ENCODE results near the gene SMAD5.

SMAD5 gene

GRCh38 chr5:136159457-136159856 is 26.8 kb downstream of the SMAD5 start:
- peak; percentile 32 for DNase-seq

- peak; percentile 12 for DNase-seq
Measured at GRCh38 chr5:136162008-136162407, 29.4 kb downstream of the SMAD5 start.

- no peak for DNase-seq
Measured at GRCh38 chr5:136164226-136164625, 31.6 kb downstream of the SMAD5 start.

- no peak for DNase-seq
Measured at GRCh38 chr5:136166909-136167308, 34.3 kb downstream of the SMAD5 start.

GRCh38 chr5:136169218-136169617 is 36.6 kb downstream of the SMAD5 start:
- no peak for DNase-seq

GRCh38 chr5:136174021-136174659 is 41.5 kb downstream of the SMAD5 start:
- peak; percentile 65 for DNase-seq

GRCh38 chr5:136182618-136183017 is 50.0 kb downstream of the SMAD5 start:
- DNase-seq = no peak

- no peak for DNase-seq
Measured at GRCh38 chr5:136185974-136186665, 53.5 kb downstream of the SMAD5 start.

- no peak for DNase-seq
Measured at GRCh38 chr5:136186796-136187195, 54.2 kb downstream of the SMAD5 start.

- DNase-seq = no peak
Measured at GRCh38 chr5:136188859-136189258, 56.2 kb downstream of the SMAD5 start.

- DNase-seq = no peak
Measured at GRCh38 chr5:136190091-136190720, 57.6 kb downstream of the SMAD5 start.

- no peak for DNase-seq
Measured at GRCh38 chr5:136190904-136191303, 58.3 kb downstream of the SMAD5 start.

- no peak for DNase-seq
Measured at GRCh38 chr5:136191304-136192014, 58.8 kb downstream of the SMAD5 start.

GRCh38 chr5:136192015-136192525 is 59.4 kb downstream of the SMAD5 start:
- DNase-seq = no peak

GRCh38 chr5:136192526-136193321 is 60.1 kb downstream of the SMAD5 start, which contains the start of gene SMIM32:
SMIM32 (minus strand) TSS chr5:136193162; CDS start chr5:136192524, 638 bp downstream.
- DNase-seq = peak; percentile 1

GRCh38 chr5:136193322-136193935 is 60.8 kb downstream of the SMAD5 start:
- no peak for DNase-seq

- no peak for DNase-seq
Measured at GRCh38 chr5:136194576-136194975, 61.9 kb downstream of the SMAD5 start.

GRCh38 chr5:136195971-136196820 is 63.6 kb downstream of the SMAD5 start:
- peak; percentile 22 for DNase-seq

- no peak for DNase-seq
Measured at GRCh38 chr5:136197462-136198142, 65.0 kb downstream of the SMAD5 start.

- no peak for DNase-seq
Measured at GRCh38 chr5:136198453-136198852, 65.8 kb downstream of the SMAD5 start.

All from midbrain (tissue), 1 donor.